ENCODE data around the gene MAD1L1. TPM values are rescaled to one million over a fixed set of nuclear protein-coding genes. Genes with fewer than 3 reads are reported as not detected.

The MAD1L1 gene
- total and polyA plus RNA-seq, 2 donors (not counting 3 experiments of a cell fraction or from before 2014, with no cell fraction given) = 34.1 to 42.3 TPM

- no peaks in the 10 kb centered on the region for H3K36me3 ChIP-seq (ENCODE audit: control insufficient read depth in 2 of 2, extremely low read depth in 1 of 2, insufficient read depth in 2 of 2, low read length in 2 of 2)
- no peak overlapping the region for H3K4me2 ChIP-seq (ENCODE audit: insufficient read depth, low read length)
- H3K9me1 ChIP-seq (replicated peaks; ENCODE audit: control insufficient read depth, extremely low read depth, insufficient read depth, low read length) = no peaks in the 10 kb centered on the region
- ChIA-PET POLR2A (no interaction called here), CTCF (no interaction called here)
- BruUV-seq (replicated peaks) = no TSS peak
- dilution Hi-C loops (cut with MboI; ENCODE audit: extremely low pct_ligation_motif_present, low sequenced_read_pairs) = no loop called here
- TF ChIP-seq FOS (IDR thresholded peaks at IDR 0.05; ENCODE audit: borderline replicate concordance, insufficient read depth, low read length) = no peak
- no peak for TF ChIP-seq POLR2AphosphoS5 (IDR thresholded peaks at IDR 0.05; ENCODE audit: insufficient read depth, low read depth, low read length)
- TF ChIP-seq EZH2 (IDR thresholded peaks at IDR 0.05; ENCODE audit: borderline replicate concordance, low read depth, low read length, severe bottlenecking) = no peak
- no peak for TF ChIP-seq POLR2A (IDR thresholded peaks at IDR 0.05; ENCODE audit: low read depth, low read length)
- no peak for TF ChIP-seq GATA2 (IDR thresholded peaks at IDR 0.05; ENCODE audit: insufficient read depth, insufficient read length, low read depth, low read length)
- no peak for TF ChIP-seq CTCF (IDR thresholded peaks at IDR 0.05; ENCODE audit: extremely low read depth in 1 of 2, insufficient read depth in 1 of 2, low read depth in 1 of 2, low read length in 2 of 2)
- TF ChIP-seq JUN (IDR thresholded peaks at IDR 0.05; ENCODE audit: borderline replicate concordance, insufficient read depth, insufficient read length, low read depth) = no peak
- no peak for TF ChIP-seq MYC (IDR thresholded peaks at IDR 0.05; ENCODE audit: low read depth, low read length)
- TF ChIP-seq MAX (IDR thresholded peaks at IDR 0.05; ENCODE audit: insufficient read depth, insufficient read length) = no peak
- H4K20me1 ChIP-seq (replicated peaks; ENCODE audit: control insufficient read depth, extremely low read depth, insufficient read depth, low read length) = no peaks in the 10 kb centered on the region
- H3K4me1 ChIP-seq (ENCODE audit: control insufficient read depth, extremely low read depth, insufficient read depth, low read length) = no peaks in the 10 kb centered on the region
- H2AFZ ChIP-seq (ENCODE audit: low read depth, low read length) = no peak overlapping the region
- H3K4me3 ChIP-seq (replicated peaks in 1 of 3; ENCODE audit: insufficient read depth in 1 of 3, low read depth in 1 of 3, low read length in 3 of 3) = no peak overlapping the region
- FAIRE-seq (no peak), DNase-seq (ENCODE audit: low read depth, low spot score) (no peak)
- H3K79me2 ChIP-seq (ENCODE audit: control insufficient read depth, insufficient read depth, low read length) = no peaks in the 10 kb centered on the region
- H3K9me3 ChIP-seq (replicated peaks; ENCODE audit: control insufficient read depth, insufficient read depth, low read length) = no peaks in the 10 kb centered on the region
- H3K27ac ChIP-seq (ENCODE audit: insufficient read depth, low read depth, low read length) = no peak overlapping the region
- intact Hi-C loops (cut with micrococcal nuclease) = no loop called here
- no peak overlapping the region for H3K9ac ChIP-seq (replicated peaks; ENCODE audit: extremely low read depth, insufficient read depth, low read length)
- no peaks in the 10 kb centered on the region for H3K27me3 ChIP-seq (ENCODE audit: control insufficient read depth in 2 of 2, insufficient read depth in 2 of 2, low read length in 2 of 2)
Observed at GRCh38 chr7:2180081-2180480, 52.7 kb downstream of the MAD1L1 start.
